T-helper 1 cell treated with Interleukin-12 subunit alpha and Interleukin-12 subunit beta and Interleukin-4 antibody, amounts not matched to agents 30 ng/mL and 1 ng/mL, for 36 hours (primary cell): ENCODE data around the gene SHROOM2. TPM values are rescaled to one million over a fixed set of nuclear protein-coding genes. Genes with fewer than 3 reads are reported as not detected.
"Not testable (repeated sequence)": the region's sequence is repeated elsewhere in the genome, so short reads cannot be mapped to it uniquely, and the experiment has no call there.

Experiments
- intact Hi-C: fragments of 100-400 bp; cut with micrococcal nuclease; formaldehyde crosslinking; loops from one replicate; pipeline ENCODE4 v1.15.1; 2024
- total RNA-seq: library from RNA; stranded (reverse); gene quantifications from 2 replicates; pipeline ENCODE4 v1.2.3, GENCODE V29; 2022

The SHROOM2 gene
- total RNA-seq, 1 donor from 2014 or later = not detected

GRCh38 chrX:9781941-9782340 lies 4.3 kb upstream of the SHROOM2 start:
- intact Hi-C loops = no loop called here

- intact Hi-C loops = no loop called here
Observed at GRCh38 chrX:9784332-9784731, 1.9 kb upstream of the SHROOM2 start.

GRCh38 chrX:9785254-9785943 lies 830 bp upstream of the SHROOM2 start:
- intact Hi-C loops = no loop called here

GRCh38 chrX:9786798-9787635 lies 788 bp downstream of the SHROOM2 start:
- intact Hi-C loops = no loop called here

GRCh38 chrX:9788911-9789310 lies 2.7 kb downstream of the SHROOM2 start:
- intact Hi-C loops = no loop called here

- intact Hi-C loops = no loop called here
Observed at GRCh38 chrX:9789555-9789954, 3.3 kb downstream of the SHROOM2 start.

- intact Hi-C loops = no loop called here
Observed at GRCh38 chrX:9790866-9791265, 4.6 kb downstream of the SHROOM2 start.

- intact Hi-C loops = no loop called here
Observed at GRCh38 chrX:9794495-9794894, 8.3 kb downstream of the SHROOM2 start.

- intact Hi-C loops = no loop called here
Observed at GRCh38 chrX:9797384-9798360, 11.4 kb downstream of the SHROOM2 start.

GRCh38 chrX:9802737-9803136 lies 16.5 kb downstream of the SHROOM2 start:
- intact Hi-C loops = no loop called here

- intact Hi-C loops = no loop called here
Observed at GRCh38 chrX:9804444-9804843, 18.2 kb downstream of the SHROOM2 start.

- intact Hi-C loops = no loop called here
Observed at GRCh38 chrX:9805956-9806355, 19.7 kb downstream of the SHROOM2 start.

GRCh38 chrX:9807355-9808182 lies 21.3 kb downstream of the SHROOM2 start:
- intact Hi-C loops = no loop called here

GRCh38 chrX:9809876-9810275 lies 23.6 kb downstream of the SHROOM2 start:
- intact Hi-C loops = not testable (repeated sequence)

- intact Hi-C loops = not testable (repeated sequence)
Observed at GRCh38 chrX:9811086-9811485, 24.9 kb downstream of the SHROOM2 start.

GRCh38 chrX:9816084-9816700 lies 30.0 kb downstream of the SHROOM2 start:
- intact Hi-C loops = no loop called here

- intact Hi-C loops = no loop called here
Observed at GRCh38 chrX:9821572-9821971, 35.3 kb downstream of the SHROOM2 start.

GRCh38 chrX:9824554-9824953 lies 38.3 kb downstream of the SHROOM2 start:
- intact Hi-C loops = no loop called here

- intact Hi-C loops = no loop called here
Observed at GRCh38 chrX:9825129-9825790, 39.0 kb downstream of the SHROOM2 start.

- intact Hi-C loops = no loop called here
Observed at GRCh38 chrX:9825966-9826365, 39.7 kb downstream of the SHROOM2 start.
